Measurements from ENCODE around the gene RPS25.
A peak's percentile ranks its signal among the peaks of the same experiment; 100 is the strongest.
"Not testable (repeated sequence)": the region's sequence is repeated elsewhere in the genome, so short reads cannot be mapped to it uniquely, and the experiment has no call there.

The RPS25 gene

GRCh38 chr11:119018074-119018938 lies at the start of gene RPS25, which contains the start of gene TRAPPC4:
Gene RPS25 (minus strand): TSS chr11:119018343. CDS start chr11:119018284, 59 bp downstream.
Gene TRAPPC4 (plus strand): TSS chr11:119018766. CDS start chr11:119018796, 30 bp downstream.
- DNase-seq, result peak; percentile 96

DNA sequence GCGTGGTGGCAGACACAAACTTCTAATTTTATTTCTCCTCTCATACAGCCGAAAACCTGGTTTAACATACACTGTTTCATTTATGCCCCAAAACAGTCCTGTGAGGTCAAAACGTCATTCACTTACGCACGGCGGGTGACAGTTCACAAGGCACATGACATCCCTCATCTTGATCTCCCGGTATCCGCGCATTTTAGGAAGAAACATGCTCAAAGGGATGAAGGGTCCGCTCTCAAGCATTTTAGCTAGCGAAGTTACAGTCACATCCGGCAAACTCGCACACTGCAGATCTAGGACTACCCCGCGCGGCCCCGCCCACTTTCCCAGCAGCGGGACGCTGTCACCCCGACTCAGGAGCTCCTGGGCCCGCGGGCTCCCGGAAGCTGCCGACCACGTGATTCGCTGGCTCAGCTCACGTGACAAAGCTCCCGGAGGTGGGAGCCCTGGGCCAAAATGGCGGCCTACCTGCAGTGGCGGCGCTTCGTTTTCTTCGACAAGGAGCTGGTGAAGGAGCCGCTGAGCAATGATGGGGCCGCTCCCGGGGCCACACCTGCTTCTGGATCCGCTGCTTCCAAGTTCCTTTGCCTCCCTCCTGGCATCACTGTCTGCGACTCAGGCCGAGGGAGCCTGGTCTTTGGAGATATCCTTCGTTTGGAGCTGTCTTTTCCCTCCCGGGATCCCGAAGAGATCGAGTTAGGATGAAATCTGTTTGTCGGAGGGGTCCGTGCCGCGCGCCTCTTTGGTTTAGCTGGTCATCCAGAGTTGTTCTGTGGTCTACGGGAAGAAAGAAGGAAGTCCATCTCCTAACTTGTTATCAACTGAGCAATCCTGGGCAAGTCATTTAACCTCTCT lies 49.5 kb upstream of the RPS25 start, which contains the start of gene VPS11:
TSS of gene VPS11 (plus strand) at position 448 of the 852 bp plus-strand sequence. CDS start at position 454, 6 bp downstream.
- DNase-seq, result peak; percentile 97

GRCh38 chr11:119065369-119065768 lies 47.2 kb upstream of the RPS25 start:
- no peak for DNase-seq

DNA sequence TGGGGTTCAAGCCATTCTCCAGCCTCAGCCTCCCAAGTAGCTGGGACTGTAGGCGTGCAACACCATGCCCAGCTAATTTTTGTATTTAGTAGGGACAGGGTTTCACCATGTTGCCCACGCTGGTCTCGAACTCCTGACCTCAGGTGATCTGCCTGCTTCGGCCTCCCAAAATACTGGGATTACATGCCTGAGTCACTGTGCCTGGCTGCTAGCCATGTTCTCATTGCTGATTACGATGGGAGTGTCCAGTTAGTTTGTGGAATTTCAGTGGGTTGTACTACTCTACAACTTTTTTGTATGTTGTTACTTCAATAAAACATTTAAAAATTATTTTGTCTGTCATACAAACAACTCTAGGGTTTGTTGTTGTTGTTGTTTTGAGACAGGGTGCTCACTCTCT lies 44.6 kb upstream of the RPS25 start:
- no peak for DNase-seq

DNA sequence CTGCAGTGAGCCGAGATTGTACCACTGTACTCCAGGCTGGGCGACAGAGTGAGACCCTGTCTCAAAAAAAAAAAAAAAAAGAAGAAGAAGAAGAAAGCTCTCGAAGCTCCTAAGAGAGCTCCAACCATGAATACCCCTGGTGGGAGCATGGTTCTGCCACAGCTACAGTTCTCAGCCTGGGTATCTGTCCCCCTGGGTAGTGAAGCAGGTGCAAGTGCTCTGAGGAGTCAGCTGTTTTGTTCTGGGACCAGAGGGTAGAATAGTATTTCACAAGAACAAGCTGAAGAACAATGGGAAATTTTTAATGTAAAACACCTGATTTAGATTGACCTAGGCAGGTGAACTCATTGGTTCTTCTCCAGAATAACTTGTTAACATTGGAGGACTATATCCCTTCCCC lies 43.1 kb upstream of the RPS25 start:
- no peak for DNase-seq

DNA sequence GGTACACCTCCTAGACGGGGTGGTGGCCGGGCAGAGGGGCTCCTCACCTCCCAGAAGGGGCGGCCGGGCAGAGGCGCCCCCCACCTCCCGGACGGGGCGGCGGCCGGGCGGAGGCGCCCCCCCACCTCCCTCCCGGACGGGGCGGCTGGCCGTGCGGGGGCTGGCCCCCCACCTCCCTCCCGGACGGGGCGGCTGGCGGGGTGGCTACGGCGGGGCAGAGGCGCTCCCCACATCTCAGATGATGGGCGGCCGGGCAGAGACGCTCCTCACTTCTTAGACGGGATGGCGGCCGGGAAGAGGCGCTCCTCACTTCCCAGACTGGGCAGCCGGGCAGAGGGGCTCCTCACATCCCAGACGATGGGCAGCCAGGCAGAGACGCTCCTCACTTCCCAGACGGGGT lies 41.0 kb upstream of the RPS25 start:
- not testable (repeated sequence) for DNase-seq

DNA sequence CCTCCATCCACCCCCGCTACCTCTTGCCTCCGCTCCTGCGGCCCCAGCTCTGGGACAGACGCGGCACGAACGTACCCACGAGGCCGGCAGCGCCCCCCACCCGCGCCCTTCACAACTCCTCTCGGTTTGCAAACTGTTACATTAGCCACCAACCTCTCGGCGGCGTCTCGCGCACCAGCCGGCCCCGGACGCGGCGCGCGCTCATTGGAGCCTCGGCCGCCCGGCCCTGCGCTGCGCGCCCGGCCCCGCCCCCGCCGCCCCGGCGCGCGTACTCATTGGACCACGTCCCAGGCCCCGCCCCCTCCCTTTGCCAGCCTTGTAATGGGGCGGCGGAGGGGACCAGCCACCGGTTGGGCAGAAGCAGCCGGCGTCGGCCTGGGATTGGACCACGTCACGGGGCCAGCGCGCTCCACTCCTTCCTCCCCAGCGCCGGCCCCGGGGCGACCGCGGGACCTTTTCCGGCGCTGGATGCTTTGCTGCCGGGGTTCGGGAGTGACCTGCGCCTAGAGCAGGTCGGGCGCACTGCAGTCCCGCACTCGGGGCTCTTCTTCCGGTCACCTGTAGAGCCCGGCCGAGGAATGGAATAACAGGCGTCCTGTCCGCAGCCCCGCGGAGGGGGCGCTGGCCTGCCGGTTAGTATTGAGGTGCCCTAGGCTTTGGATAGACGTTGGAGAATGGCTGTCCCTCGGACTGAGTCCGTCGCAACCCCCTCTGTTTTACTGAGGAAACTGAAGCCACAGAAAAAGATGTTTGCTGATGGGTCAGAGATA lies 39.0 kb upstream of the RPS25 start, which contains the start of gene HYOU1:
TSS of gene HYOU1 (minus strand) at position 206 of the 770 bp plus-strand sequence. CDS start 1,045 bp downstream, outside the sequence.
- peak; percentile 99 for DNase-seq

GRCh38 chr11:119056421-119056999 lies 38.4 kb upstream of the RPS25 start:
- peak; percentile 51 for DNase-seq

DNA sequence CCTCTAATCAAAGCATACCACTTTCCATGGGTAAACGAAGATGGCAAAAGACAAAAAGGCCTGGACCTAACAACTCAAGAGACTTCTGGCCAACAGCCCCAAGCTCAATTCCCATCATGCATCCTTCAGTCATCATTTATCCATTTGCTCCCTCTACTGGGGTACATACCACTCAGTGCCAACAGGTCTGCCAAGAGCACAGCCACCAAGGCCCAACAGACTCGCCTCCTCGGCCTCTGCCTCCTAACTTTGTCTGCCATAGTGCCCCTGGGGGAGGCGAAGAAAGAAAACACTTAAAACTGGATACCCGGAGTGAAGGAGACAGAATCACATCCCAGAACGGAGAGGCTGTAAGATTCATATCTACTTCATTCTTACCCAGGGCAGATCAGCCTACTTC lies 37.8 kb upstream of the RPS25 start:
- DNase-seq, result no peak

DNA sequence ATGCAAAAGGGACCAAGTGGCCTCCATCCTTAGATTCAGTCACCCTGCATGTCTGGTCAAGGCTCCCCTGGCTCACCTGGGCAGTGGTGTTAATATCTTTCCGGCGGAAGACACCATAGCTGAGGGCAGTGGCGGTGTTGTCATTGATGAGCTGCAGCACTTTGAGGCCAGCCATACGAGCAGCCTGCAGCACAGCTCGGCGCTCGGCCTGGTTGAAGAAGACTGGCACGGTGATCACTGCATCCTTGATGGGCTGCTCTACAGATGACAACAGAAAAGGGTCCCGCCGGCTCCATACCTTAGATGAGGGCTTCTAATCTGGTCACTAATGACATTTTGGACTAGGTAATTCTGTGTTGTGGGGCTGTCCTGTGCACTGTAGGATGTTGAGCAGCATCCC lies 36.3 kb upstream of the RPS25 start:
- DNase-seq, result no peak

- DNase-seq, result no peak
These were observed 34.1 kb upstream of the RPS25 start for GRCh38 chr11:119052163-119052814.

GRCh38 chr11:119051440-119052162 lies 33.5 kb upstream of the RPS25 start:
- DNase-seq, result no peak

GRCh38 chr11:119049081-119049480 lies 30.9 kb upstream of the RPS25 start:
- no peak for DNase-seq

GRCh38 chr11:119048644-119049043 lies 30.5 kb upstream of the RPS25 start:
- DNase-seq, result no peak

GRCh38 chr11:119047205-119047604 lies 29.1 kb upstream of the RPS25 start:
- no peak for DNase-seq

DNA sequence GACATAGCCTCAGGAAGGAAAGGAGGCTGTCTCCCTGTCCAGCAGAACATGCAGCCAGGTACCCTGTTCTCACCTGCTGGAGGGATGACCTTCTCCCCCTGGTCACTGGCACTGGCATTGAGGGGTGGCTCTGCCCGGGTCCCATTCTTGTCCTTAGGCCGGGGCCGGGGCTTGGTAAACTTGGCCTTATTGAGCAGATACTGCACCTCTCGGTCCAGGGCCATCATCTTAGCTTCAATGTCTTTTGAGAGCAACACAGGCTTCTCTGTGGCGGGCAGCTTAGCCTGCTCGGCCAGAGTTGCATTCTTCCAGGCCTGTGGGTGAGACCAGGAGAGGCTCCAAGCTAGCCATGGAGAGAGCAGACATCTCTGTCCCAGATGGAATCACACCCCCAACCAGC lies 28.3 kb upstream of the RPS25 start:
- no peak for DNase-seq

DNA sequence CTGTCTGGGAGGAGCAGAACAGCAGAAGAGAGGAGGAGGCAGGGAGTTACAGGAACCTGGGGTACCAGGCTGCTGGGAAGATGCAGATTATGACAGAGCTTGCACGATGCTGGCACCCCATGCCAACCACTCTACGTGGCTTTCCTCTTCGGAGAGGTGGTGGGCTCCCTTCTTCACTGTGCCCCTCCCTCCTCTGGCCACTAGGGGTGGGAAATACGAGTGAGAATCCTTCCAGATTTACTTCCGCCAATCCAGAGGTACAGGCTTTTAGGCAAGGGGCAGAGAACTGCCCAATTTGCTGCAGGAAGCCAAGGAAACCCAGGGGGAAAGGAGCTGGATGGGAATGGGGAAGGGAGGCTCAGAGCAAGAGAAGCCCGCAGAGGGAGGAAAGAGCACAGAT lies 26.6 kb upstream of the RPS25 start:
- no peak for DNase-seq

DNA sequence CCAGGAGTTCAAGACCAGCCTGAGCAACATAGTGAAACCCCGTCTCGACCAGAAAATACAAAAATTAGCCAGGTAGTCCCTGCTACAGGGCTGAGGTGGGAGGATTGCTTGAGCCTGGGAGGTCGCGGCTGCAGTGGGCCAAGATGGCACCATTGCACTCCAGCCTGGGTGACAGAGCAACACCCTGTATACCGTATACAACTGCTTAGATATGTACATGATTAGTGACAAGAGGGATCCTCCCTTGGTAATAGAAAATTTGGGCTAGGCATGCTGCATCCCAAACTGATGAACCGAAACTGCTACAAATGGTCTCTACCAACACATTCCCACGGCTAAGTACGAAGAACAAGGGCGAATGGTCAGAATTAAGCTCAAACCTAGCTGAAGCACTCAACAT lies 24.8 kb upstream of the RPS25 start:
- no peak for DNase-seq

- DNase-seq, result no peak
These were observed 23.8 kb upstream of the RPS25 start for GRCh38 chr11:119041821-119042514.

GRCh38 chr11:119039471-119039870 lies 21.3 kb upstream of the RPS25 start:
- DNase-seq, result not testable (repeated sequence)

All from right forelimb (tissue), 1 donor.